ENCODE results near the gene VMAC. TPM values are rescaled to one million over a fixed set of nuclear protein-coding genes. Genes with fewer than 3 reads are reported as not detected.
A peak's percentile ranks its signal among the peaks of the same experiment; 100 is the strongest.

The VMAC gene
- total and polyA plus RNA-seq, 8 donors = 3.6 to 60.8 (median 6.7) TPM

DNA sequence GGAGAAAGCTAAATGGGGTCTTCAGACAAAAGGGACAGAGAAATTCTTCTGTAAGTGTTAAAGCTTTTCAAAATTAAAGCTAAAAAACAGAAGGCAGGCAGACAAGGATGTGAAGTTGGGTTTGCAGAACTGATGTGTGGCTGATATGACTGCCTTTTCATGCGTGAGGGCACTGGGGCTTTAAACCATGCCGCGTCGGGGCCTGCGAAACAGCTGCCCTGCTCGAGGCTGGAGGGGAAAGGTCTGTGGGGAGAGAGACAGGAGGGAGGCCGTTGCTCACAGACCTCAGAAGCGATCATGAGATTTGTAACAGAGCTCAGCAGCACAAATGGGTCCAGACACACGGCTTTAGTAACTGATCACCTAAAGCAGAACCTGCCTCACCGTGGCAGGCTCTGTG lies 32.9 kb downstream of the VMAC start:
- TF ChIP-seq EP300 (IDR thresholded peaks at IDR 0.05) (no peak), POLR2AphosphoS5 (IDR thresholded peaks at IDR 0.05) (no peak), POLR2A (IDR thresholded peaks at IDR 0.05) (no peak)
- TF ChIP-seq, protein P1, sequence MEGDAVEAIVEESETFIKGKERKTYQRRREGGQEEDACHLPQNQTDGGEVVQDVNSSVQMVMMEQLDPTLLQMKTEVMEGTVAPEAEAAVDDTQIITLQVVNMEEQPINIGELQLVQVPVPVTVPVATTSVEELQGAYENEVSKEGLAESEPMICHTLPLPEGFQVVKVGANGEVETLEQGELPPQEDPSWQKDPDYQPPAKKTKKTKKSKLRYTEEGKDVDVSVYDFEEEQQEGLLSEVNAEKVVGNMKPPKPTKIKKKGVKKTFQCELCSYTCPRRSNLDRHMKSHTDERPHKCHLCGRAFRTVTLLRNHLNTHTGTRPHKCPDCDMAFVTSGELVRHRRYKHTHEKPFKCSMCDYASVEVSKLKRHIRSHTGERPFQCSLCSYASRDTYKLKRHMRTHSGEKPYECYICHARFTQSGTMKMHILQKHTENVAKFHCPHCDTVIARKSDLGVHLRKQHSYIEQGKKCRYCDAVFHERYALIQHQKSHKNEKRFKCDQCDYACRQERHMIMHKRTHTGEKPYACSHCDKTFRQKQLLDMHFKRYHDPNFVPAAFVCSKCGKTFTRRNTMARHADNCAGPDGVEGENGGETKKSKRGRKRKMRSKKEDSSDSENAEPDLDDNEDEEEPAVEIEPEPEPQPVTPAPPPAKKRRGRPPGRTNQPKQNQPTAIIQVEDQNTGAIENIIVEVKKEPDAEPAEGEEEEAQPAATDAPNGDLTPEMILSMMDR (IDR thresholded peaks at IDR 0.05) = no peak
- 79 to 83% (median 81%) methylated on average over 10 of the region's 10 CpGs for WGBS, 5 donors
- no peaks in the 10 kb centered on the region for H3K27me3 ChIP-seq
- peaks cover 14 to 72% (median 44%) of the 10 kb centered on the region in 4 donors for H3K4me1 ChIP-seq
- no peaks in the 10 kb centered on the region for H3K9me3 ChIP-seq
- no peak for DNase-seq
- peaks cover 32 to 88% (median 72%) of the 10 kb centered on the region in 4 donors for H3K36me3 ChIP-seq
- peak overlapping the region in 1 of 5 donors; percentile 15 for H3K27ac ChIP-seq
- H3K4me3 ChIP-seq = no peak overlapping the region
- intact Hi-C loops (cut with DNase I; ENCODE audit: low total_unique reads) = no loop called here

- H3K36me3 ChIP-seq = peaks cover 22 to 61% (median 55%) of the 10 kb centered on the region in 4 donors
- intact Hi-C loops (cut with DNase I; ENCODE audit: low total_unique reads) = no loop called here
- DNase-seq = no peak
- 87 to 93% (median 89%) methylated on average over 17 to 21 of the region's 21 CpGs for WGBS, 5 donors
- H3K27ac ChIP-seq = peak overlapping the region in 2 of 5 donors; percentile 8 to 84
- peaks cover 27 to 70% (median 35%) of the 10 kb centered on the region in 4 donors for H3K4me1 ChIP-seq
- H3K27me3 ChIP-seq = no peaks in the 10 kb centered on the region
- TF ChIP-seq POLR2AphosphoS5 (IDR thresholded peaks at IDR 0.05) = no peak
- no peak for TF ChIP-seq POLR2A (IDR thresholded peaks at IDR 0.05)
- TF ChIP-seq, protein P1 (IDR thresholded peaks at IDR 0.05) = no peak
- H3K4me3 ChIP-seq = no peak overlapping the region
- H3K9me3 ChIP-seq = no peaks in the 10 kb centered on the region
Measured at GRCh38 chr19:5940260-5941208, 35.9 kb downstream of the VMAC start.

DNA sequence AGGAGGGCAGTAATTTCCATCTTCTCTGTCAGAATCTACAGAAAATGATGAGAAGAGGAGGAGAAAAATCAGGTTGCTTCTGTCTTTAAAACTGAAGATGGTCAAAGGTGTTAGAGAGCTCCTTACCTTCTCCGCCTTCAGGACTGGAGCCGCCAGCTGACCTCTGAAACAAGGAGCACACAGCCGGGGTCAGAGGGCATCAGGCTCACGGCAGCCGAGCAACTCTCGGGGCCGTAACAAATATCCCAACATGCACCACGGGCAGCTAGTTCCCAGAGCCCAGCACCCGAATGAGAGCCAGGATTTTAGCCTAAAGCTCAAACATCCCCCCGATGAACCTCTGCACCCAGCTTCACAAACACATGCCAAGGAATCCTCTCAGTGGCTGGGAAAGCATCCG lies 37.0 kb downstream of the VMAC start:
- intact Hi-C loops (cut with DNase I; ENCODE audit: low total_unique reads) = no loop called here
- peaks cover 26 to 68% (median 37%) of the 10 kb centered on the region in 4 donors for H3K4me1 ChIP-seq
- H3K4me3 ChIP-seq = no peak overlapping the region
- H3K9me3 ChIP-seq = no peaks in the 10 kb centered on the region
- 70 to 77% (median 73%) methylated on average over 9 to 11 of the region's 11 CpGs for WGBS, 5 donors
- no peaks in the 10 kb centered on the region for H3K27me3 ChIP-seq
- peaks cover 22 to 54% (median 49%) of the 10 kb centered on the region in 4 donors for H3K36me3 ChIP-seq
- H3K27ac ChIP-seq = peak overlapping the region in 4 of 5 donors; percentile 57 to 84 (median 64)
- TF ChIP-seq, protein P1 (IDR thresholded peaks at IDR 0.05) = no peak
- TF ChIP-seq POLR2AphosphoS5 (IDR thresholded peaks at IDR 0.05) (no peak), POLR2A (IDR thresholded peaks at IDR 0.05) (no peak), EP300 (IDR thresholded peaks at IDR 0.05) (no peak)
- DNase-seq = no peak

DNA sequence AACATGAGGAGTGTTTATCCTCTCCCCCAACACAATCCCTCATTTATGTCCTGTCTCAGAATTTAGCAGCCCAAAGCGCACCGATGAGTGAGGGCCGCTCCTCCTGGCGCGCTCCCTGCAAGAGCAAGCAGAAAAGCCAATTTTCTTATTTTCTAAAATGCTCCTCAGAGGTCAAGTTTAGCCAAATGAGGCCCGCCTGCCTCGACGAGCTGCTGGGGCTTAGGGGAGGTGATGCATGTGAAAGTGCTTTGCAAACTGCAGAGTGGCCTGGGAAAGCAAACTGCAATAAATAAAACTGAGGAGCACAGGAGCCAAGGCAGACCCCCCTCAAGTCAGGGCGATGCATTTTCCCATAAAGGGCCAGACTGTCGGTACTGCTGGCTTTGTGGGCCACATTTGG lies 38.4 kb downstream of the VMAC start:
- Histone ChIP-seq H3K9me3 (no peaks in the 10 kb centered on the region), H3K4me3 (no peak overlapping the region), H3K36me3 (peaks cover 18 to 43% (median 38%) of the 10 kb centered on the region in 4 donors), H3K27ac (peak overlapping the region in 4 of 5 donors; percentile 57 to 84 (median 64)), H3K4me1 (peaks cover 38 to 76% (median 51%) of the 10 kb centered on the region in 4 donors), H3K27me3 (no peaks in the 10 kb centered on the region)
- DNase-seq = peak in 1 of 2 donors; percentile 64
- WGBS, 5 donors = 63 to 82% (median 77%) methylated on average over 10 of the region's 10 CpGs
- intact Hi-C loops (cut with DNase I; ENCODE audit: low total_unique reads) = no loop called here
- TF ChIP-seq POLR2A (IDR thresholded peaks at IDR 0.05) (no peak), POLR2AphosphoS5 (IDR thresholded peaks at IDR 0.05) (no peak), EP300 (IDR thresholded peaks at IDR 0.05) (no peak)
- TF ChIP-seq, protein P1 (IDR thresholded peaks at IDR 0.05) = no peak

Measured in stomach (tissue), 9 donors.